ENCODE measurements around the gene C18orf63.

C18orf63 gene

DNA sequence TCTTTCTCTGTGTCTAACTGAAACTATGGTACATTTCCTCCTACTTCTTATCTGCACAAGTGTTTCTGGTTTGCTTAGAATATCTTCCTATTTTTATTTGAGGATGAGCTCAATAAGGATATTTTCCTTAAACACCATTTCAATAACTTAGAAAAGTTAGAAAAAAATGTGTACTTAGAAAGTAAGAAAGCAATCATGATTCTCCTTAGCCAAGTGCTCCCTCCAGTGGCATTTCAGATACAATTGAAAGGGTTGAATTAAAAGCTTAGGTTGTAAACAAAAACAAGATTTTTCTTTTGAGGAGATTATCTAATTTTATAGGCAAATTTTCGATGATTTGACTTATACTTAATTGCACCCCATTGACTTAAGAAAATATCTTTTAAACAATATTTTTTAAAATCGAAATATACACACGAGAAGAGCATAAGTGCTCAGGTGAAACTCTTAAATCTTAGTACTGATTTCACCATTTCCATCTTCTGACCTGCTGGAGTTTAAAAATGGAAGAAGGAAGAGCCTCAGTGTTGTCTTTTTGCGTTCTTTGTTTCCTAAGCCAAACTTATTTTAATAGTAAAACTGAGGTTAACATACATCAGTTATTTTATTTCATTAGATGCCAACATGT, 26.9 kb downstream of the C18orf63 start (continued):
- TF ChIP-seq, protein P1, sequence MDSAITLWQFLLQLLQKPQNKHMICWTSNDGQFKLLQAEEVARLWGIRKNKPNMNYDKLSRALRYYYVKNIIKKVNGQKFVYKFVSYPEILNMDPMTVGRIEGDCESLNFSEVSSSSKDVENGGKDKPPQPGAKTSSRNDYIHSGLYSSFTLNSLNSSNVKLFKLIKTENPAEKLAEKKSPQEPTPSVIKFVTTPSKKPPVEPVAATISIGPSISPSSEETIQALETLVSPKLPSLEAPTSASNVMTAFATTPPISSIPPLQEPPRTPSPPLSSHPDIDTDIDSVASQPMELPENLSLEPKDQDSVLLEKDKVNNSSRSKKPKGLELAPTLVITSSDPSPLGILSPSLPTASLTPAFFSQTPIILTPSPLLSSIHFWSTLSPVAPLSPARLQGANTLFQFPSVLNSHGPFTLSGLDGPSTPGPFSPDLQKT (IDR thresholded peaks at IDR 0.05; ENCODE audit: borderline replicate concordance, low read depth, low read length), result no peak
- no peak for TF ChIP-seq ZNF580 (tag by site-specific recombination; IDR thresholded peaks at IDR 0.05)
- TF ChIP-seq ZNF157 (tag by site-specific recombination; IDR thresholded peaks at IDR 0.05), result no peak
- no peak for TF ChIP-seq ZNF626 (tag by site-specific recombination; IDR thresholded peaks at IDR 0.05)
- TF ChIP-seq ZFP69B (tag by site-specific recombination; IDR thresholded peaks at IDR 0.05), result no peak
- TF ChIP-seq PRDM1 (tag by site-specific recombination; IDR thresholded peaks at IDR 0.05), result peak; percentile 65
- TF ChIP-seq ZNF391 (tag by site-specific recombination; IDR thresholded peaks at IDR 0.05; ENCODE audit: borderline replicate concordance, low read depth), result no peak
- TF ChIP-seq ZNF473 (tag by site-specific recombination; IDR thresholded peaks at IDR 0.05), result no peak
- no peak for TF ChIP-seq HOXD13 (CRISPR knock-in tag; IDR thresholded peaks at IDR 0.05; ENCODE audit: borderline replicate concordance)

GRCh38 chr18:74346206-74346605, 30.6 kb downstream of the C18orf63 start:
- CTCF ChIA-PET, result interaction anchor here (1.3 kb wide), 1 partner anchor 206 kb away, joined by 5 read pairs; no protein-coding TSS in a partner anchor
- Histone ChIP-seq H3K27ac (ENCODE audit: extremely low read depth, low read depth, low read length) (no peak overlapping the region), H3K9me3 (ENCODE audit: control insufficient read depth, insufficient read depth, low read depth, low read length) (no peaks in the 10 kb centered on the region), H3K4me3 (ENCODE audit: low read depth, low read length) (no peak overlapping the region), H3K4me1 (ENCODE audit: control insufficient read depth, insufficient read depth, low read length) (no peaks in the 10 kb centered on the region), H3K36me3 (ENCODE audit: control insufficient read depth in 2 of 2, insufficient read depth in 1 of 2, low read length in 2 of 2) (no peaks in the 10 kb centered on the region)
- TF ChIP-seq ZNF423 (tag by site-specific recombination; IDR thresholded peaks at IDR 0.05) (no peak), SP7 (tag by site-specific recombination; IDR thresholded peaks at IDR 0.05) (no peak), ZNF302 (tag by site-specific recombination; IDR thresholded peaks at IDR 0.05; ENCODE audit: low read depth) (no peak), GLI2 (tag by site-specific recombination; IDR thresholded peaks at IDR 0.05; ENCODE audit: borderline replicate concordance, low read depth) (no peak), ZNF600 (tag by site-specific recombination; IDR thresholded peaks at IDR 0.05) (no peak), SALL2 (tag by site-specific recombination; IDR thresholded peaks at IDR 0.05; ENCODE audit: borderline replicate concordance) (no peak), ZNF221 (tag by site-specific recombination; IDR thresholded peaks at IDR 0.05; ENCODE audit: borderline replicate concordance) (no peak), SP3 (tag by site-specific recombination; IDR thresholded peaks at IDR 0.05) (no peak), ZNF548 (tag by site-specific recombination; IDR thresholded peaks at IDR 0.05) (no peak), ZNF121 (tag by site-specific recombination; IDR thresholded peaks at IDR 0.05) (no peak)
- TF ChIP-seq, protein P2, sequence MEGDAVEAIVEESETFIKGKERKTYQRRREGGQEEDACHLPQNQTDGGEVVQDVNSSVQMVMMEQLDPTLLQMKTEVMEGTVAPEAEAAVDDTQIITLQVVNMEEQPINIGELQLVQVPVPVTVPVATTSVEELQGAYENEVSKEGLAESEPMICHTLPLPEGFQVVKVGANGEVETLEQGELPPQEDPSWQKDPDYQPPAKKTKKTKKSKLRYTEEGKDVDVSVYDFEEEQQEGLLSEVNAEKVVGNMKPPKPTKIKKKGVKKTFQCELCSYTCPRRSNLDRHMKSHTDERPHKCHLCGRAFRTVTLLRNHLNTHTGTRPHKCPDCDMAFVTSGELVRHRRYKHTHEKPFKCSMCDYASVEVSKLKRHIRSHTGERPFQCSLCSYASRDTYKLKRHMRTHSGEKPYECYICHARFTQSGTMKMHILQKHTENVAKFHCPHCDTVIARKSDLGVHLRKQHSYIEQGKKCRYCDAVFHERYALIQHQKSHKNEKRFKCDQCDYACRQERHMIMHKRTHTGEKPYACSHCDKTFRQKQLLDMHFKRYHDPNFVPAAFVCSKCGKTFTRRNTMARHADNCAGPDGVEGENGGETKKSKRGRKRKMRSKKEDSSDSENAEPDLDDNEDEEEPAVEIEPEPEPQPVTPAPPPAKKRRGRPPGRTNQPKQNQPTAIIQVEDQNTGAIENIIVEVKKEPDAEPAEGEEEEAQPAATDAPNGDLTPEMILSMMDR (tag by site-specific recombination; IDR thresholded peaks at IDR 0.05), result no peak
- TF ChIP-seq, protein P3, sequence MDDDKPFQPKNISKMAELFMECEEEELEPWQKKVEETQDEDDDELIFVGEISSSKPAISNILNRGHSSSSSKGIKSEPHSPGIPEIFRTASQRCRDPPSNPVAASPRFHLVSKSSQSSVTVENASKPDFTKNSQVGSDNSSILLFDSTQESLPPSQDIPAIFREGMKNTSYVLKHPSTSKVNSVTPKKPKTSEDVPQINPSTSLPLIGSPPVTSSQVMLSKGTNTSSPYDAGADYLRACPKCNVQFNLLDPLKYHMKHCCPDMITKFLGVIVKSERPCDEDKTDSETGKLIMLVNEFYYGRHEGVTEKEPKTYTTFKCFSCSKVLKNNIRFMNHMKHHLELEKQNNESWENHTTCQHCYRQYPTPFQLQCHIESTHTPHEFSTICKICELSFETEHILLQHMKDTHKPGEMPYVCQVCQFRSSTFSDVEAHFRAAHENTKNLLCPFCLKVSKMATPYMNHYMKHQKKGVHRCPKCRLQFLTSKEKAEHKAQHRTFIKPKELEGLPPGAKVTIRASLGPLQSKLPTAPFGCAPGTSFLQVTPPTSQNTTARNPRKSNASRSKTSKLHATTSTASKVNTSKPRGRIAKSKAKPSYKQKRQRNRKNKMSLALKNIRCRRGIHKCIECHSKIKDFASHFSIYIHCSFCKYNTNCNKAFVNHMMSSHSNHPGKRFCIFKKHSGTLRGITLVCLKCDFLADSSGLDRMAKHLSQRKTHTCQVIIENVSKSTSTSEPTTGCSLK (tag by site-specific recombination; IDR thresholded peaks at IDR 0.05), result no peak
- POLR2A ChIA-PET, result no interaction called here
